ENCODE results near the gene MARCHF2.

Gene MARCHF2

DNA sequence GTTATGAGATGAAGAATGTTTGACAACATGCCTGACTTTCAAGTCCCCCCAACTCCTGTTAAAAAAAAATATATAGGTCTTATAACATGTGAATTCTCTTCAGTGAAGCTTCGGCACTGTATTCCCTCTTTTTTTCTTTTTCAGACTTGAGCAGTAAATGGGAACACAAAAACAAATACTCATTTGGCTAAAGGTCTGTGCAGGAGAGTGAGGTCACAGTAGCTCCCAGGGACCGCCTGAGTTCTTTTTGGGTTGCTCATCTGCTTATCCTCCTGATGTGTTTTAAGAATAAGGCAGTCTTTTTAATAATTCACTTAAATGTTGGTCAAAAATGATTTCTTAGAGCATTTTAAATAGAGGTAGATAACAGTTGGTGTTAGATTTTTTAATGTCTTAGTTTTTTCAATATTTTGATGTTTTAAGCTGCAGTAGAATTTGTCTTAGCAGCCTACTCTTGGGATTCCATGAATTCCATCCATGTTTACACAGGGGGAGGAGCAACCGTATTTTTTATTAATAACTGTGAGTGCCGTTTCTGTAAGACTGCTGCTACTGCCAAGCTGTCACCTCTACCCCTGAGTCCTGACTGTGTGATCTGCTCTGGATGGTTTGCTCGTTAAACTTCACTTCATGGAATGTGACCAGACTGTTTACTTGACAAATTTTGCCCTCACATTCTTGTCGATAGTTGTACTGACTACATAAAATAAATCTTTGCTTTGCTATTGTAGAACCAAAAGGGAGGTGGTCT lies 46.6 kb downstream of the MARCHF2 start:
- no peak overlapping the region for H3K4me3 ChIP-seq (ENCODE audit: low read depth, low read length)
- TF ChIP-seq, protein P1, sequence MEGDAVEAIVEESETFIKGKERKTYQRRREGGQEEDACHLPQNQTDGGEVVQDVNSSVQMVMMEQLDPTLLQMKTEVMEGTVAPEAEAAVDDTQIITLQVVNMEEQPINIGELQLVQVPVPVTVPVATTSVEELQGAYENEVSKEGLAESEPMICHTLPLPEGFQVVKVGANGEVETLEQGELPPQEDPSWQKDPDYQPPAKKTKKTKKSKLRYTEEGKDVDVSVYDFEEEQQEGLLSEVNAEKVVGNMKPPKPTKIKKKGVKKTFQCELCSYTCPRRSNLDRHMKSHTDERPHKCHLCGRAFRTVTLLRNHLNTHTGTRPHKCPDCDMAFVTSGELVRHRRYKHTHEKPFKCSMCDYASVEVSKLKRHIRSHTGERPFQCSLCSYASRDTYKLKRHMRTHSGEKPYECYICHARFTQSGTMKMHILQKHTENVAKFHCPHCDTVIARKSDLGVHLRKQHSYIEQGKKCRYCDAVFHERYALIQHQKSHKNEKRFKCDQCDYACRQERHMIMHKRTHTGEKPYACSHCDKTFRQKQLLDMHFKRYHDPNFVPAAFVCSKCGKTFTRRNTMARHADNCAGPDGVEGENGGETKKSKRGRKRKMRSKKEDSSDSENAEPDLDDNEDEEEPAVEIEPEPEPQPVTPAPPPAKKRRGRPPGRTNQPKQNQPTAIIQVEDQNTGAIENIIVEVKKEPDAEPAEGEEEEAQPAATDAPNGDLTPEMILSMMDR (IDR thresholded peaks at IDR 0.05; ENCODE audit: low read depth, low read length, missing control alignments) = no peak
- no peak for DNase-seq (ENCODE audit: low read depth)
- in situ Hi-C loops (cut with HindIII; ENCODE audit: low sequenced_read_pairs) = no loop called here

DNA sequence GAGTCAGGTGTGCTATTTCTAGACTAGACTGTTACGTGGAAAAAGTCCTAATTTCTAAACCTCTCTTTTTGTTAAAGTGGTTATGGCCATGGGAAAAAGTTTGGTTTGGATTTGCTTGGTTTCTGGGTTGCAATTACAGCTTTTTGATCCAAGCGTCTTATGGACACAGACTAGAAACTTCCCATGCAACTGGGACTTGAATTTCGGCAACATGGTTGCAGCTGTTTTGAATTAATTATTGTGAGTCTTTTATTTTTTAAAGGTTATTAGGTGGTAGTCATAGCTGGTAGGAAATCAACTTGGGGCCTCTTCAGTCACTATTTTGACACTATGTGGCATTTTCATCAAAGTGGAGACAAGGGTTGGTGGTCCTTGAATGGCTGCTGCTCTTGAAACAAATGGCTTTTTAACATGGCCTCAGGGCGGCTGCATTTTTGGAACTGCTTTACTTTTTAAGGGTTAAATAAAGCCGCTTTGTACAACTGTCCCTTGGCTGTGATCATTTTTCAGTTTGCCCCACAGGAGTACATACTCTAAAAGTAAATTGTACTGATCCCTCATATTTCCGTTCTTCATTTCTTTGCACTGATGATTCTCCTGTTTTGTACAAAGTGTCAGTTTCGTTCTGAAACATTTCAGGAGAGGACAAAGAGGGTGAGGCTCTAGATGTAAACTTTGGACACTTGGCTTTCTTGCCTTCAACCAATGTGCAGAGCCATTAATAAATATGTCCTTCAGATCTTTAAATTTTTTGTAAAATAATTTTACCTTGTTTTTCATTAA lies 47.6 kb downstream of the MARCHF2 start:
- DNase-seq (ENCODE audit: low read depth) = no peak
- TF ChIP-seq, protein P1 (IDR thresholded peaks at IDR 0.05; ENCODE audit: low read depth, low read length, missing control alignments) = no peak
- in situ Hi-C loops (cut with HindIII; ENCODE audit: low sequenced_read_pairs) = no loop called here
- no peak overlapping the region for H3K4me3 ChIP-seq (ENCODE audit: low read depth, low read length)

DNA sequence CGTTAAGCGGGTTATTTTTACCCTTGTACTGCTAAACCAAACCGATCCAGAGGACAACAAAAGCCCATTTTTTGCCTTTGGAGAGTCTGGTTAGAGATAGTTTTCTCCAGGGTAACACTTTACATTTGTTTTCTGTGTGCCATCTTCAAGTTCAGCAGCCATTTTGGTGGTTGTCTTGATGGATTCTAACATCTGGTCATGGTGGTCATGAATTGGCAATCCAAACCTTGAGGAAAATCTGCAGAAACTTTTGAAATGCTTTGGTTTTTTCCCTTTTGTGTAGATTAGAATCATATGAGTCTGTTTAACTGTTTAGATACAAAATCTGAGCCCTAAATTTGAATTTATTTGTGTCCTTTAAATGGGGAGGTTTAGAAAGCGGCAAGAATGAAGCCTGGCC lies 48.3 kb downstream of the MARCHF2 start:
- no peak overlapping the region for H3K4me3 ChIP-seq (ENCODE audit: low read depth, low read length)
- no peak for DNase-seq (ENCODE audit: low read depth)
- TF ChIP-seq, protein P1 (IDR thresholded peaks at IDR 0.05; ENCODE audit: low read depth, low read length, missing control alignments) = no peak
- in situ Hi-C loops (cut with HindIII; ENCODE audit: low sequenced_read_pairs) = no loop called here

DNA sequence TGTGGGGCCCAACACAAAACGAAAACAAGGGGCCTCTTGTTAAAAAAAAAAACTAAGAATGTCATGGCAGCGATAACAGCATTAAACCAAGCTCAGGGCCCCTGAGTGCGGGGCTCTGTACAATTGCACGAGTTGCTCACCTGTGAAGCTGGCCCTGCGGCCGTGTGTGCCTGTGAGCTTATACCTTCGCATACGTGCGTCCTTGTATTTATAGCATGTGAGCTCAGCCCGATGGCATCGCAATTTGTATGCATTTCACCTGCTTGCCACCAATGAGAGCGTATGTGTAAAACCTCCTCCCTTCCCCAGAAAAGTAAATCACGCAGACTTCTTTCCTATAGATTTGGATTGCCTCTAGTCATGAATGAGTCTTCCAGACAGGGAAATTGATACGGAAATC lies 48.8 kb downstream of the MARCHF2 start:
- DNase-seq (ENCODE audit: low read depth) = no peak
- in situ Hi-C loops (cut with HindIII; ENCODE audit: low sequenced_read_pairs) = no loop called here
- H3K4me3 ChIP-seq (ENCODE audit: low read depth, low read length) = no peak overlapping the region
- TF ChIP-seq, protein P1 (IDR thresholded peaks at IDR 0.05; ENCODE audit: low read depth, low read length, missing control alignments) = no peak

DNA sequence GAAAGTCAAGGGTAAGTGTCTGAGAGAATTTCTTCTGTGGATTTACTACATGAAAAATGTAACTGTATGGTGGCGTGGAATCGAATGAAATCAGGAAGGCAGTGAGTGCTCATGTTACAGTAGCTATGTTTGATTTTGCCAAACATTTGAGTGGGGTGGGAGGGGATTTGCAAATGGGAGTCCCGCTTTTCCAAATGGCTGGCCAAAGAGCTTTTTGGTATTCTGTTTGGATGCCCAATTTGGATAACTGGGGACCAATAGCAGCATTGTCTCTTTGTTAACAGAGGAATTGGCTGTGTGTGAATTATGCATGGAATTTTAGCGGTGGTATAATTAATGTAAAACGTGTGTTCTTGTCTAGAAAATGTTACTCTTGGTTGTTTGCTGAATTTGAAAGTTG lies 49.5 kb downstream of the MARCHF2 start:
- peak; percentile 47 for DNase-seq (ENCODE audit: low read depth)
- TF ChIP-seq, protein P1 (IDR thresholded peaks at IDR 0.05; ENCODE audit: low read depth, low read length, missing control alignments) = no peak
- in situ Hi-C loops (cut with HindIII; ENCODE audit: low sequenced_read_pairs) = no loop called here
- H3K4me3 ChIP-seq (ENCODE audit: low read depth, low read length) = no peak overlapping the region

DNA sequence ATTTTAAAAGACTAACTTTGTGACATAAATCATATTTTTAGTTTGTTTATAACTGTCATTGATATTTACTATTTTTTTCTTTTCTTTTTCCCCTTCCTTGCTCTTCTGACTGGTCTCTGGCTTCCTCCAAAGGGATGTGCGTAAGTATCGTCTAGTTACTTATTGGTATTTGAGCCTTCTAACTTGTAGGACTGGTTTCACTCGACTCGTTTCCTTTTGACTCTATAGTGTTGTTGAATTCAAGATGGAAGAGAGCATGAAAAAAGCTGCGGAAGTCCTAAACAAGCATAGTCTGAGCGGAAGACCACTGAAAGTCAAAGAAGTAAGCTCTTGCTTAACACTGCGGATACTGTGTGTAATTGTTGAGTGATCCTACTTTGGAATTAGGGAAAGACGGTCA lies 50.3 kb downstream of the MARCHF2 start:
- no peak for DNase-seq (ENCODE audit: low read depth)
- no peak overlapping the region for H3K4me3 ChIP-seq (ENCODE audit: low read depth, low read length)
- TF ChIP-seq, protein P1 (IDR thresholded peaks at IDR 0.05; ENCODE audit: low read depth, low read length, missing control alignments) = no peak
- in situ Hi-C loops (cut with HindIII; ENCODE audit: low sequenced_read_pairs) = no loop called here
